ENCODE data around the gene MEIS2.
A peak's percentile ranks its signal among the peaks of the same experiment; 100 is the strongest.

MEIS2 gene

GRCh38 chr15:37028625-37029296 is 71.6 kb downstream of the MEIS2 start:
- peak; percentile 75 to 83 for DNase-seq (ENCODE audit: low read depth in 2 of 2)
- H3K4me3 ChIP-seq (replicated peaks in 1 of 2; ENCODE audit: low read depth in 2 of 2, low read length in 2 of 2), result no peak overlapping the region
- TF ChIP-seq CTCF (IDR thresholded peaks at IDR 0.05; ENCODE audit: low read depth, low read length), result no peak

- DNase-seq (ENCODE audit: low read depth in 2 of 2), result no peak
- H3K4me3 ChIP-seq (replicated peaks in 1 of 2; ENCODE audit: low read depth in 2 of 2, low read length in 2 of 2), result no peak overlapping the region
- no peak for TF ChIP-seq CTCF (IDR thresholded peaks at IDR 0.05; ENCODE audit: low read depth, low read length)
Measured at GRCh38 chr15:37020852-37021251, 79.5 kb downstream of the MEIS2 start.

GRCh38 chr15:37019479-37020433 is 80.6 kb downstream of the MEIS2 start:
- peak overlapping the region in 1 of 2 donors; percentile 13 for H3K4me3 ChIP-seq (replicated peaks in 1 of 2; ENCODE audit: low read depth in 2 of 2, low read length in 2 of 2)
- DNase-seq (ENCODE audit: low read depth in 2 of 2), result peak; percentile 64 to 66
- TF ChIP-seq CTCF (IDR thresholded peaks at IDR 0.05; ENCODE audit: low read depth, low read length), result no peak

GRCh38 chr15:37017031-37017625 is 83.2 kb downstream of the MEIS2 start:
- no peak for TF ChIP-seq CTCF (IDR thresholded peaks at IDR 0.05; ENCODE audit: low read depth, low read length)

GRCh38 chr15:37016231-37016630 is 84.1 kb downstream of the MEIS2 start:
- no peak overlapping the region for H3K4me3 ChIP-seq (replicated peaks in 1 of 2; ENCODE audit: low read depth in 2 of 2, low read length in 2 of 2)
- peak; percentile 70 to 86 for DNase-seq (ENCODE audit: low read depth in 2 of 2)
- TF ChIP-seq CTCF (IDR thresholded peaks at IDR 0.05; ENCODE audit: low read depth, low read length), result no peak

More at GRCh38 chr15:37017031-37017625, 83.2 kb downstream of the MEIS2 start:
- no peak overlapping the region for H3K4me3 ChIP-seq (replicated peaks in 1 of 2; ENCODE audit: low read depth in 2 of 2, low read length in 2 of 2)
- DNase-seq (ENCODE audit: low read depth in 2 of 2), result no peak

- no peak overlapping the region for H3K4me3 ChIP-seq (replicated peaks in 1 of 2; ENCODE audit: low read depth in 2 of 2, low read length in 2 of 2)
- peak in 1 of 2 donors; percentile 9 for DNase-seq (ENCODE audit: low read depth in 2 of 2)
- TF ChIP-seq CTCF (IDR thresholded peaks at IDR 0.05; ENCODE audit: low read depth, low read length), result no peak
Measured at GRCh38 chr15:37015451-37015850, 84.9 kb downstream of the MEIS2 start.
